GM10266 (cell line): Measurements from ENCODE around the gene PXT1.

Experiments
- DNase-seq: peaks from one replicate; pipeline ENCODE4 v3.0.0; 2012; ENCODE audit errors: extremely low spot score
- TF ChIP-seq, protein P1 (sequence below): IDR thresholded peaks from 2 replicates; pipeline ENCODE4 v1.5.1; 2012; ENCODE audit warnings: mild to moderate bottlenecking, low read depth; ENCODE audit not compliant: control insufficient read depth, insufficient read depth; ENCODE audit errors: missing control alignments

The PXT1 gene

DNA sequence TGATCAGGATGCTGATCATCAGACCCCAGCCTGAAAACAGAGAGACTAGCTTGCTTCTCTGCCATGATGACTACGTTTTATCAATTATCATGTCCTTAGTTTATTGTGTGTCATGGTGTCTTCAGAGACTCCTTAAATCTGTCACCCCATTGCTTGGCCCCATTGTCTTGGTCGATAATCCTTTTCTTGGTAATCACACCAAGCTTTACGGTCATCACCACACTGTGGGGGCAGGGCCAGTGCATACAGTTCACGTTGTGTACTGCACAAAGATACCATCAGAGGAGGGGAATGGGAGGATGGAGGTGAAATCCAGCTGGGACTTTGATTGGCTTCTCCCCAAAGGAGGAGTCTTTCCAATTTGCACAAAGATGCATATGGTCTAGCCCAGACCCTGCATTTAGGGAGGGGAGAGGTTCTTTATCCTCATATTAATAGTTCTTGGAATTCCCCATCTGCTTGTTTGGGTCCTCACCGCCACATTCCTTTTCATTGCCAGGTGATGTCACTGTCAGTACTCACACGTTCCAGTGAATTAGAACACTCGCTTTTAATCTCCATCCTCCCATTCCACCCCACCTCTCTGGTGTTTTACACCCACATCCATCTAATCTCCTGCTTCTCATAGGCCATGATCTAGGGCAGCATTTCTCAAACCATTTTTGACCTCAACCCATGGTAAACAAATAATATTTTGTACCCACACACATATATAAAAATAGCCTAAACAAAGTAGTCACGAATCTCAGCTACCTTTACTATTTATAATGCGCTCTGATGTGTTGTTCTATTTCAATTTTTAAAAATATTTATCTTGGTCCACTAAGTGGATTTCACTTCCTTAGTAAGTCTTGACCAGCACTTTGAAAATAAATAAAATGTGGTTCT lies 60.9 kb downstream of the PXT1 start:
- TF ChIP-seq, protein P1, sequence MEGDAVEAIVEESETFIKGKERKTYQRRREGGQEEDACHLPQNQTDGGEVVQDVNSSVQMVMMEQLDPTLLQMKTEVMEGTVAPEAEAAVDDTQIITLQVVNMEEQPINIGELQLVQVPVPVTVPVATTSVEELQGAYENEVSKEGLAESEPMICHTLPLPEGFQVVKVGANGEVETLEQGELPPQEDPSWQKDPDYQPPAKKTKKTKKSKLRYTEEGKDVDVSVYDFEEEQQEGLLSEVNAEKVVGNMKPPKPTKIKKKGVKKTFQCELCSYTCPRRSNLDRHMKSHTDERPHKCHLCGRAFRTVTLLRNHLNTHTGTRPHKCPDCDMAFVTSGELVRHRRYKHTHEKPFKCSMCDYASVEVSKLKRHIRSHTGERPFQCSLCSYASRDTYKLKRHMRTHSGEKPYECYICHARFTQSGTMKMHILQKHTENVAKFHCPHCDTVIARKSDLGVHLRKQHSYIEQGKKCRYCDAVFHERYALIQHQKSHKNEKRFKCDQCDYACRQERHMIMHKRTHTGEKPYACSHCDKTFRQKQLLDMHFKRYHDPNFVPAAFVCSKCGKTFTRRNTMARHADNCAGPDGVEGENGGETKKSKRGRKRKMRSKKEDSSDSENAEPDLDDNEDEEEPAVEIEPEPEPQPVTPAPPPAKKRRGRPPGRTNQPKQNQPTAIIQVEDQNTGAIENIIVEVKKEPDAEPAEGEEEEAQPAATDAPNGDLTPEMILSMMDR: no peak
- DNase-seq: no peak

DNA sequence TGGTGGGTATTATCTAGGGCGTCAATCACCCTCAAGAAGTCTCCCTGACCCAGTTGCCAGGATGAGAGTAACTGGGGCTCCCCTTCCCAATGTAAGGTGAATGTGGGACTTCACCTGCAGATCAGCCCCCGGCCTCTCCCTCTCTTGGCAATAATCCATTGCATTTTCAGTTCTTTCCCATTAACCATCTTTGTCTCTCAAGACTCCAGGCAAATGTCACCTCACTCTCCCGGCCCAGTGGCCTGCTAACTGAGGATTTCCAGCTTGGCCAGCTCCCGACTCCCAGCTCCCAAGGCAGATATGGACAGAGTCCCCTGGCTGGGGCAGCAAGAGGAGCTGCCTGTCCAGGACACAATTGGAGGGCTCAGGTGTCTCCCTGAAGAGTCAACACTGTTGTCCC lies 62.5 kb downstream of the PXT1 start:
- TF ChIP-seq, protein P1: no peak
- no peak for DNase-seq

DNA sequence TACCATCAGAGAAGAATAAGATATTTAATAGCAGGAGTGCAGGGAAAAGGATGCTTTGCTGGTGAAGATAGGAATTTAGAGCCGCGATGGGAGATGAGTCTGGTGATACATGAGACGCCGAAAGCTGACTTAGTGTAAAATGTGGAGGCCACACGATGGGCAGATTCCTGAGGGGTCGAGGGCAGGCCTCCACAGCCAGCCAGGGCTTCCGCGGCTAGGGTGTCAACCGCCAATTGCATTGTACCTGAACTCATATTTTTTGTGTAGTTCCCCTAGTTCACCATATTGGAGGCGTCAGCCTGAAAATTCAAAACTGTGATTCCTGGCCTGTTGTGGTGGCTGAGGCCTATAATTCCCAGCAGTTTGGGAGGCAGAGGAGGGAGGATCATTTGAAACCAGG lies 63.7 kb downstream of the PXT1 start:
- DNase-seq: no peak
- TF ChIP-seq, protein P1: no peak

DNA sequence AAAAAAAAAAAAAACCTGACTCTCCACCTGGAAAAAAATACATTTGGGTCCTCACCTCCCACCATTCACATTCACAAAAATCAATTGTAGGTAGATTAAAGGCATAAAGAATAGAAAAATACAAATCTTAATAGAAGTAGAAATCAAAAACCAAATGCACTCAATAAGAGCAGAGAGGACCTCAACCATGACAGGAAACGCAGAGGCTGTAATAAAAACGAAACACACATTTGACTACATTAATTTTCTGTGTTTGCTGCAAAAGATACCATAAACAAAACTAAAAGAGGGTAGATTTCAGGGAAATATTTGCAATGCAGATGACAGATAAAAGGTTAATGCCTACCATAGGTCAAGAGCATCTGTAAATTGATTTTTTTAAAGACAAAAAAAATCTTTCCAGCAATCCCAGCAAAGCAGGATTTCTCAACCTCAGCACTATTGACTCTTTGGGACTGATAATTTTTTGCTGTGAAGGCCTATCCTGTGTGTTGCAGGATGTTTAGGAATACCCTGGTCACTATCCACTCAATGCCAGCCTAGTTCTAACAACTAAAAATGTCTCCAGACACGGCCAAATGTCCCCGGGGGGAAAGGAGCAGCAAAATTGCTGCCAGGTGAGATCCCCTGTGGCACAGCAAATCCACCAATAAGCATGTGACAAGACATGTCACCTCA lies 64.3 kb downstream of the PXT1 start:
- DNase-seq: no peak
- TF ChIP-seq, protein P1: no peak

DNA sequence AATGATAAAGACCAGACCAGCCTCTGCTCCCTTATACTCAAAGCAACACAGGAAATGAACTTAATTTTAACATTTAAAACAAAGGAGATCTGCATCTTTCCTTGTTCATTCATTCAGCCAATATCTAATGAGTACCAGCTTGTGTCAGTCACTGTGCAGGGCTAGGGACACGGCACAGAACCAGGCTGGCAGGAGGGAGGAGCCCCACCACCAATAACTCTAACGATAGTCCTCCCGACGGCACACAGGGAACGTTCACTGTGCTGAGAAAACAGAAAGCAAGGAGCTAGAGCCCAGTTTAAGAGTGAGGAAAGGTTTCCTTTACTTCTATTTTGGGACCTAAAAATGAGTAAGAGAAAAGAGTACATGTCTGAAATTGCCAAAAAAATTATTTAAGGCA lies 65.1 kb downstream of the PXT1 start:
- TF ChIP-seq, protein P1: no peak
- DNase-seq: no peak

GRCh38 chr6:36376742-36377141 lies 65.9 kb downstream of the PXT1 start:
- no peak for DNase-seq
- TF ChIP-seq, protein P1: no peak

- TF ChIP-seq, protein P1: no peak
- DNase-seq: no peak
Observed at GRCh38 chr6:36376183-36376582, 66.5 kb downstream of the PXT1 start.
